HG02852 (cell line): Measurements from ENCODE around the gene SPAG5.
A peak's percentile ranks its signal among the peaks of the same experiment; 100 is the strongest.

ENCODE experiments used
- ATAC-seq: cut with Tn5 transposase; IDR thresholded peaks from one replicate; pipeline ENCODE4 v1.9.1; 2021; ENCODE audit warnings: mild to moderate bottlenecking, moderate library complexity; ENCODE audit not compliant: unreplicated experiment

The SPAG5 gene

GRCh38 chr17:28572259-28573039 lies 26.4 kb downstream of the SPAG5 start:
- no peak for ATAC-seq

GRCh38 chr17:28571361-28572122 lies 27.3 kb downstream of the SPAG5 start, which contains the start of gene PIGS:
TSS of gene PIGS (minus strand) at chr17:28571524. CDS start at chr17:28571496, 28 bp downstream.
- ATAC-seq: peak; percentile 91

GRCh38 chr17:28570716-28571360 lies 28.0 kb downstream of the SPAG5 start:
- peak; percentile 29 for ATAC-seq

- ATAC-seq: no peak
Observed at GRCh38 chr17:28569446-28569845, 29.4 kb downstream of the SPAG5 start.

- no peak for ATAC-seq
Observed at GRCh38 chr17:28567604-28568003, 31.2 kb downstream of the SPAG5 start.

- no peak for ATAC-seq
Observed at GRCh38 chr17:28563475-28563874, 35.4 kb downstream of the SPAG5 start.

GRCh38 chr17:28555022-28555421 lies 43.8 kb downstream of the SPAG5 start:
- ATAC-seq: no peak

GRCh38 chr17:28554565-28554964 lies 44.3 kb downstream of the SPAG5 start:
- no peak for ATAC-seq

GRCh38 chr17:28553000-28553505 lies 45.8 kb downstream of the SPAG5 start:
- ATAC-seq: no peak

GRCh38 chr17:28552176-28552999 lies 46.4 kb downstream of the SPAG5 start, which contains the start of gene UNC119:
TSS of gene UNC119 (minus strand) at chr17:28552624. CDS start at chr17:28552557, 67 bp downstream.
- peak; percentile 66 for ATAC-seq

GRCh38 chr17:28551421-28552175 lies 47.2 kb downstream of the SPAG5 start:
- no peak for ATAC-seq

- ATAC-seq: no peak
Observed at GRCh38 chr17:28550858-28551257, 48.0 kb downstream of the SPAG5 start.

GRCh38 chr17:28549236-28550132 lies 49.3 kb downstream of the SPAG5 start:
- peak; percentile 40 for ATAC-seq

GRCh38 chr17:28548417-28549130 lies 50.3 kb downstream of the SPAG5 start:
- no peak for ATAC-seq

GRCh38 chr17:28547623-28548416 lies 51.0 kb downstream of the SPAG5 start:
- ATAC-seq: no peak

GRCh38 chr17:28547096-28547622 lies 51.7 kb downstream of the SPAG5 start:
- ATAC-seq: no peak
